ENCODE results near the gene TET1.
A peak's percentile ranks its signal among the peaks of the same experiment; 100 is the strongest.

The TET1 gene

GRCh38 chr10:68526634-68527307 is 33.4 kb upstream of the TET1 start:
- TF ChIP-seq CSDC2 (CRISPR knock-in tag; IDR thresholded peaks at IDR 0.05): no peak
- TF ChIP-seq BACH2 (CRISPR knock-in tag; IDR thresholded peaks at IDR 0.05; ENCODE audit: borderline replicate concordance): no peak
- no peak for TF ChIP-seq TOX (CRISPR knock-in tag; IDR thresholded peaks at IDR 0.05; ENCODE audit: borderline replicate concordance)
- no peak for TF ChIP-seq RARB (CRISPR knock-in tag; IDR thresholded peaks at IDR 0.05)
- TF ChIP-seq POU6F1 (CRISPR knock-in tag; IDR thresholded peaks at IDR 0.05; ENCODE audit: borderline replicate concordance, low read depth): no peak
- no peak for TF ChIP-seq ZC3H10 (CRISPR knock-in tag; IDR thresholded peaks at IDR 0.05)
- TF ChIP-seq PATZ1 (CRISPR knock-in tag; IDR thresholded peaks at IDR 0.05; ENCODE audit: borderline replicate concordance): no peak
- no peak for TF ChIP-seq TSHZ2 (CRISPR knock-in tag; IDR thresholded peaks at IDR 0.05)
- no peak for TF ChIP-seq ARNTL (CRISPR knock-in tag; IDR thresholded peaks at IDR 0.05; ENCODE audit: borderline replicate concordance, low read depth)
- TF ChIP-seq PPARA (CRISPR knock-in tag; IDR thresholded peaks at IDR 0.05; ENCODE audit: borderline replicate concordance): no peak
- no peak for TF ChIP-seq ISL1 (CRISPR knock-in tag; IDR thresholded peaks at IDR 0.05)
- peak; percentile 84 for ATAC-seq

- no peak for ATAC-seq
- no peak for TF ChIP-seq ZFP30 (CRISPR knock-in tag; IDR thresholded peaks at IDR 0.05)
- TF ChIP-seq ZNF8 (CRISPR knock-in tag; IDR thresholded peaks at IDR 0.05): no peak
- no peak for TF ChIP-seq ZNF565 (CRISPR knock-in tag; conservative IDR thresholded peaks at IDR 0.05; ENCODE audit: low read depth)
- TF ChIP-seq ZC3H10 (CRISPR knock-in tag; IDR thresholded peaks at IDR 0.05): no peak
- no peak for TF ChIP-seq ARNTL (CRISPR knock-in tag; IDR thresholded peaks at IDR 0.05; ENCODE audit: borderline replicate concordance, low read depth)
- no peak for TF ChIP-seq TOX (CRISPR knock-in tag; IDR thresholded peaks at IDR 0.05; ENCODE audit: borderline replicate concordance)
- no peak for TF ChIP-seq CREB5 (CRISPR knock-in tag; IDR thresholded peaks at IDR 0.05; ENCODE audit: low read depth)
- no peak for TF ChIP-seq ESRRG (CRISPR knock-in tag; IDR thresholded peaks at IDR 0.05)
- TF ChIP-seq ISL1 (CRISPR knock-in tag; IDR thresholded peaks at IDR 0.05): no peak
- no peak for TF ChIP-seq POU6F1 (CRISPR knock-in tag; IDR thresholded peaks at IDR 0.05; ENCODE audit: borderline replicate concordance, low read depth)
- TF ChIP-seq GLIS3 (CRISPR knock-in tag; IDR thresholded peaks at IDR 0.05): no peak
- TF ChIP-seq PATZ1 (CRISPR knock-in tag; IDR thresholded peaks at IDR 0.05; ENCODE audit: borderline replicate concordance): no peak
- no peak for TF ChIP-seq BACH2 (CRISPR knock-in tag; IDR thresholded peaks at IDR 0.05; ENCODE audit: borderline replicate concordance)
- TF ChIP-seq CSDC2 (CRISPR knock-in tag; IDR thresholded peaks at IDR 0.05): no peak
- TF ChIP-seq ZNF70 (CRISPR knock-in tag; IDR thresholded peaks at IDR 0.05): no peak
- TF ChIP-seq RARB (CRISPR knock-in tag; IDR thresholded peaks at IDR 0.05): no peak
- TF ChIP-seq TCF4 (CRISPR knock-in tag; IDR thresholded peaks at IDR 0.05; ENCODE audit: borderline replicate concordance): no peak
- TF ChIP-seq CSRNP3 (CRISPR knock-in tag; IDR thresholded peaks at IDR 0.05): no peak
Measured at GRCh38 chr10:68536973-68537372, 23.2 kb upstream of the TET1 start.
